ENCODE data around the gene TFEB.

- TF ChIP-seq REST (IDR thresholded peaks at IDR 0.05; ENCODE audit: low read depth) (no peak), NFIC (IDR thresholded peaks at IDR 0.05) (no peak), EP300 (IDR thresholded peaks at IDR 0.05; ENCODE audit: borderline replicate concordance) (no peak), MAX (IDR thresholded peaks at IDR 0.05) (no peak), FOXM1 (IDR thresholded peaks at IDR 0.05; ENCODE audit: borderline replicate concordance, low read depth) (no peak), CEBPB (IDR thresholded peaks at IDR 0.05) (no peak), USF1 (IDR thresholded peaks at IDR 0.05) (no peak), TCF12 (IDR thresholded peaks at IDR 0.05; ENCODE audit: low read depth) (no peak), RAD21 (IDR thresholded peaks at IDR 0.05; ENCODE audit: low read depth) (no peak), TAF1 (IDR thresholded peaks at IDR 0.05; ENCODE audit: low read depth) (no peak), YY1 (IDR thresholded peaks at IDR 0.05; ENCODE audit: low read depth) (no peak), EGR1 (IDR thresholded peaks at IDR 0.05) (no peak)
Observed at GRCh38 chr6:41737591-41738130, 2.3 kb upstream of the TFEB start.

All from Ishikawa (cell line).